ENCODE data around the gene ALOX5AP. TPM values are rescaled to one million over a fixed set of nuclear protein-coding genes. Genes with fewer than 3 reads are reported as not detected.

Gene ALOX5AP
- total and polyA plus RNA-seq, 9 of the 15 experiments (the other 6 are each of a cell fraction or from before 2014, with no cell fraction given), result 0.31 TPM; not detected in 8

GRCh38 chr13:30802953-30803478, 67.7 kb downstream of the ALOX5AP start (continued):
- TF ChIP-seq ZBTB33 (CRISPR knock-in tag; IDR thresholded peaks at IDR 0.05) (0 out of 2 replicates have a peak, but pooled peaks have one; percentile 17), E2F6 (IDR thresholded peaks at IDR 0.05; ENCODE audit: borderline replicate concordance in 1 of 2, extremely low read depth in 1 of 2, insufficient read depth in 1 of 2, insufficient read length in 1 of 2, low read depth in 1 of 2, low read length in 1 of 2, poor library complexity in 1 of 2, severe bottlenecking in 1 of 2) (peak in 1 of 2 experiments; percentile 58), STAG1 (CRISPR knock-in tag; IDR thresholded peaks at IDR 0.05; ENCODE audit: borderline replicate concordance) (peak; percentile 82), RBM34 (IDR thresholded peaks at IDR 0.05; ENCODE audit: borderline replicate concordance, insufficient read depth, low read length) (no peak), L3MBTL2 (IDR thresholded peaks at IDR 0.05) (0 out of 2 replicates have a peak, but pooled peaks have one; percentile 13), ZNF232 (CRISPR knock-in tag; IDR thresholded peaks at IDR 0.05) (no peak), RAD21 (CRISPR knock-in tag; conservative IDR thresholded peaks at IDR 0.05 in 1 of 2, IDR thresholded peaks at IDR 0.05 in 1 of 2) (peak; percentile 76 to 86), SMC3 (conservative IDR thresholded peaks at IDR 0.05; ENCODE audit: insufficient read depth, low read depth, low read length) (peak; percentile 66), MAFK (IDR thresholded peaks at IDR 0.05; ENCODE audit: low read length) (no peak)

Measured in K562 (cell line).